WTC11 (cell line): ENCODE data around the gene CYB561D1.

ENCODE experiments used
- AFF4 ChIP-seq: sonication (generic); formaldehyde crosslinking; IDR thresholded peaks from 2 replicates; pipeline ENCODE4 v1.8.1; 2023; ENCODE audit warnings: mild to moderate bottlenecking, missing genetic modification reagents, borderline replicate concordance
- CTCF ChIP-seq: fragments of 200-600 bp; IDR thresholded peaks from 2 replicates; pipeline ENCODE4 v1.8.0; 2022; ENCODE audit warnings: antibody characterized with exemption
- ETV6 ChIP-seq: sonication (generic); formaldehyde crosslinking; IDR thresholded peaks from 2 replicates; pipeline ENCODE4 v1.8.1; 2022; ENCODE audit warnings: mild to moderate bottlenecking, missing genetic modification reagents
- ZNF317 ChIP-seq: sonication (generic); formaldehyde crosslinking; IDR thresholded peaks from 2 replicates; pipeline ENCODE4 v1.8.1; 2023; ENCODE audit warnings: low read depth, mild to moderate bottlenecking, moderate library complexity, missing genetic modification reagents, borderline replicate concordance

GRCh38 chr1:109479311-109479710 is 14.6 kb upstream of the CYB561D1 start:
- TF ChIP-seq ETV6 (no peak), ZNF317 (CRISPR knock-in tag) (no peak), AFF4 (CRISPR knock-in tag) (no peak), CTCF (no peak)
